ENCODE measurements around the gene TNFAIP8.
A peak's percentile ranks its signal among the peaks of the same experiment; 100 is the strongest.
"Not testable (repeated sequence)": the region's sequence is repeated elsewhere in the genome, so short reads cannot be mapped to it uniquely, and the experiment has no call there.

TNFAIP8 gene

DNA sequence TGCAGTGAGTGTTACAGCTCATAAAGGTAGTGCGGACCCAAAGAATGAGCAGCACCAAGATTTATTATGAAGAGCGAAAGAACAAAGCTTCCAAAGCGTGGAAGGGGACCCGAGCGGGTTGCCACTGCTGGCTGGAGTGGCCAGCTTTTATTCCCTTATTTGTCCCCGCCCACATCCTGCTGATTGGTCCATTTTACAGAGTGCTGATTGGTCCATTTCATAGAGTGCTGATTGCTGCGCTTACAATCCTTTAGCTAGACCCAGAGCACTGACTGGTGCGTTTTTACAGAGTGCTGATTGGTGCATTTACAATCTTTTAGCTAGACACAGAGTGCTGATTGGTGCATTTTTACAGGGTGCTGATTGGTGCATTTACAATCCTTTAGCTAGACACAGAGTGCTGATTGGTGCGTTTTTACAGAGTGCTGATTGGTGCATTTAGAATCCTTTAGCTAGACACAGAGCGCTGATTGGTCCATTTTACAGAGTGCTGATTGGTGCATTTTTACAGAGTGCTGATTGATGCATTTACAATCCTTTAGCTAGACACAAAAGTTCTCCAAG, 76.9 kb downstream of the TNFAIP8 start:
- H2BK12ac ChIP-seq (ENCODE audit: low read length); H3K18ac ChIP-seq (ENCODE audit: low read length); H3K79me2 ChIP-seq (ENCODE audit: control insufficient read depth, insufficient read depth, low read length, poor library complexity); H3K9ac ChIP-seq (ENCODE audit: low read length); H4K12ac ChIP-seq (ENCODE audit: low read depth, low read length); H3K36me3 ChIP-seq (ENCODE audit: control insufficient read depth in 1 of 2, insufficient read depth in 2 of 2, low read length in 2 of 2); DNase-seq; H3K27me3 ChIP-seq (ENCODE audit: insufficient read depth, low read length); H2BK120ac ChIP-seq (ENCODE audit: insufficient read depth, low read length, poor library complexity); H2AFZ ChIP-seq (ENCODE audit: insufficient read depth, low read length, poor library complexity); H3K9me3 ChIP-seq (ENCODE audit: insufficient read depth, low read depth, low read length); H4K91ac ChIP-seq (ENCODE audit: low read depth, low read length); H3K4ac ChIP-seq (ENCODE audit: low read depth, low read length); H2AK5ac ChIP-seq (ENCODE audit: low read length); H3K23ac ChIP-seq (ENCODE audit: low read length); H3K4me2 ChIP-seq (ENCODE audit: low read length); H3K4me3 ChIP-seq (ENCODE audit: low read depth, low read length); H3K79me1 ChIP-seq (ENCODE audit: low read length); H3K14ac ChIP-seq (ENCODE audit: low read length); H3K4me1 ChIP-seq (ENCODE audit: control insufficient read depth in 1 of 2, insufficient read depth in 2 of 2, low read length in 2 of 2); H3K27ac ChIP-seq (ENCODE audit: low read depth, low read length); H4K8ac ChIP-seq (ENCODE audit: low read depth, low read length); H2BK5ac ChIP-seq (ENCODE audit: low read depth, low read length, poor library complexity): not testable (repeated sequence)
- no CpG with 5 or more reads among the region's 10 CpGs for WGBS (ENCODE audit: extremely low coverage, insufficient coverage, insufficient read length)

DNA sequence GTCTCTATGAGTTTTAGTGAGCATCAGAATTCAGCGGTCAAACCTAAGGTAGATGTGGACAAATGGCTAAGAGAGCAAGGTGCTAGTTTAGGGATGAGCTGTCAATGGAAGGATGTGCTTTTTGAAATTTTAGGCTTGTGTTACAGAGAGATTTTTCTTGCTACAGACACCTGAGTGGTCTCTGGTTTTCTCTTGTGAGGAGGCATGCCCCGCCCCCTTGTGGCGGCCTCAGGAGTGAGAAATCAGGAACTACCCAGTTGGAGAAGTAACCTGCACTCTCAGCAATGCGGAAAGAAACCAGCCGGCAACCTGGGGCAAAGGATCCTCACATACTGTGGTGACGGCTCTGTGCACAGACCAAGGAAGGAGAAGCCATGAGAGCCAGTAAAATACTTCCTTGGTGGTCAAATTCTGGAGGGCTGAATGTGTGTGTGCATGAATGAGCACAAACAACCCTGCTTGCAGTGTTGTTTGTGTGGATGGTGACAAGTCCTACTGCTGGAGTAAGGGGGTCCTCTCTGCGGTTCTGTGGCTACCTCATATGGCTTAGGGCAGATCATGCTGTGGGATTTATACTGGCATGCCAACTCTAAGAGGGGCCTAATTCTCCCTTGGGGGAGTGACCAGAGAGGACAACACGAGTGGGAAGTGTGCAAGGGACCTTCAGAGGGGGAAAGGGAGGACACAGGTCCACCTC, 79.8 kb downstream of the TNFAIP8 start:
- Histone ChIP-seq H3K23ac (ENCODE audit: low read length) (no peak overlapping the region), H3K9me3 (ENCODE audit: insufficient read depth, low read depth, low read length) (peaks cover 3% of the 10 kb centered on the region), H3K9ac (ENCODE audit: low read length) (no peak overlapping the region), H3K4me2 (ENCODE audit: low read length) (no peak overlapping the region), H3K4me3 (ENCODE audit: low read depth, low read length) (no peak overlapping the region), H2AK5ac (ENCODE audit: low read length) (no peak overlapping the region), H3K79me1 (ENCODE audit: low read length) (no peaks in the 10 kb centered on the region), H3K79me2 (ENCODE audit: control insufficient read depth, insufficient read depth, low read length, poor library complexity) (no peaks in the 10 kb centered on the region), H3K14ac (ENCODE audit: low read length) (no peak overlapping the region), H3K27ac (ENCODE audit: low read depth, low read length) (no peak overlapping the region), H3K18ac (ENCODE audit: low read length) (no peak overlapping the region), H2BK12ac (ENCODE audit: low read length) (no peak overlapping the region), H3K4me1 (ENCODE audit: control insufficient read depth in 1 of 2, insufficient read depth in 2 of 2, low read length in 2 of 2) (peaks cover 0 to 4% of the 10 kb centered on the region in 2 experiments), H4K8ac (ENCODE audit: low read depth, low read length) (no peak overlapping the region), H3K36me3 (ENCODE audit: control insufficient read depth in 1 of 2, insufficient read depth in 2 of 2, low read length in 2 of 2) (no peaks in the 10 kb centered on the region), H2AFZ (ENCODE audit: insufficient read depth, low read length, poor library complexity) (no peak overlapping the region), H4K12ac (ENCODE audit: low read depth, low read length) (no peak overlapping the region), H3K27me3 (ENCODE audit: insufficient read depth, low read length) (no peaks in the 10 kb centered on the region), H2BK5ac (ENCODE audit: low read depth, low read length, poor library complexity) (no peak overlapping the region), H4K91ac (ENCODE audit: low read depth, low read length) (no peak overlapping the region), H3K4ac (ENCODE audit: low read depth, low read length) (no peak overlapping the region), H2BK120ac (ENCODE audit: insufficient read depth, low read length, poor library complexity) (no peak overlapping the region)
- peak; percentile 57 to 80 for DNase-seq
- no CpG with 5 or more reads among the region's 8 CpGs for WGBS (ENCODE audit: extremely low coverage, insufficient coverage, insufficient read length)

DNA sequence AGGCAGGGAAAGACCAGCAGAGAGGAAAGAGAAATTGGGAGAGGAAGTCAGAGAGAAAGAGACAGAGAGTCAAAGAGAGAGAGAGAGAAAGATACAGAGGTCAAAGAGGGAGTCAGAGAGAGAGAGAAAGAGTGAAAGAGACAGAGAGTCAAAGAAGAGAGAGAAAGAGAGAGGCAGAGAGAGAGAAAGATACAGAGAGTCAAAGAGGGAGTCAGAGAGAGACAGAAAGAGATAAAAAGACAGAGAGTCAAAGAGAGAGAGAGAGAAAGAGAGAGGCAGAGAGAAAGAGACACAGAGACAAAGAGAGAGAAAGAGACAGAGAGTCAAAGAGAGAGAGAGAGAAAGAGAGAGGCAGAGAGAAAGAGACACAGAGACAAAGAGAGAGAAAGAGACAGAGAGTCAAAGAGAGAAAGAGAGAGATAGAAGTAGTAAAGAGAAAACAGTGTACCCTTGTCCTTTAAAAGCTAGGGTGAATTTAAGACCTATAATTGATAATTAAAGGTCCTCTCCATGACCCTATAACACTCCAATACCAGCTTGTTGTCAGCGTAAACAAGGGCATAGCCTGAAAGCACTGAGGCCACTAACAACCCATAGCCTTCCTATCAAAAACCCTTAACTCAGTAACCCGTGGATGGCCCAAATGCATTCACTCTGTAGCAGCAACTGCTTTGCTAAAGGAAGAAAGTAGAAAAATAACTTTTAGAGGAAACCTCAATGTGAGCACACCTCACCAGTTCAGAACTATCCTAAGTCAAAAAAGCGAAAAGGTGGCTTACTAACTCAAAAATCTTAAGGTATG, 82.2 kb downstream of the TNFAIP8 start:
- H3K4me1 ChIP-seq (ENCODE audit: control insufficient read depth in 1 of 2, insufficient read depth in 2 of 2, low read length in 2 of 2); H3K4me3 ChIP-seq (ENCODE audit: low read depth, low read length); H2AK5ac ChIP-seq (ENCODE audit: low read length); H3K9me3 ChIP-seq (ENCODE audit: insufficient read depth, low read depth, low read length); H3K79me1 ChIP-seq (ENCODE audit: low read length); H3K23ac ChIP-seq (ENCODE audit: low read length); H3K79me2 ChIP-seq (ENCODE audit: control insufficient read depth, insufficient read depth, low read length, poor library complexity); H4K12ac ChIP-seq (ENCODE audit: low read depth, low read length); H3K27me3 ChIP-seq (ENCODE audit: insufficient read depth, low read length); H4K91ac ChIP-seq (ENCODE audit: low read depth, low read length); H2AFZ ChIP-seq (ENCODE audit: insufficient read depth, low read length, poor library complexity); H3K14ac ChIP-seq (ENCODE audit: low read length); H2BK12ac ChIP-seq (ENCODE audit: low read length); H3K36me3 ChIP-seq (ENCODE audit: control insufficient read depth in 1 of 2, insufficient read depth in 2 of 2, low read length in 2 of 2); H3K9ac ChIP-seq (ENCODE audit: low read length); H3K18ac ChIP-seq (ENCODE audit: low read length); H2BK120ac ChIP-seq (ENCODE audit: insufficient read depth, low read length, poor library complexity); H4K8ac ChIP-seq (ENCODE audit: low read depth, low read length); H3K4me2 ChIP-seq (ENCODE audit: low read length); DNase-seq; H3K27ac ChIP-seq (ENCODE audit: low read depth, low read length); H2BK5ac ChIP-seq (ENCODE audit: low read depth, low read length, poor library complexity); H3K4ac ChIP-seq (ENCODE audit: low read depth, low read length): not testable (repeated sequence)
- no CpG with 5 or more reads among the region's 3 CpGs for WGBS (ENCODE audit: extremely low coverage, insufficient coverage, insufficient read length)

DNA sequence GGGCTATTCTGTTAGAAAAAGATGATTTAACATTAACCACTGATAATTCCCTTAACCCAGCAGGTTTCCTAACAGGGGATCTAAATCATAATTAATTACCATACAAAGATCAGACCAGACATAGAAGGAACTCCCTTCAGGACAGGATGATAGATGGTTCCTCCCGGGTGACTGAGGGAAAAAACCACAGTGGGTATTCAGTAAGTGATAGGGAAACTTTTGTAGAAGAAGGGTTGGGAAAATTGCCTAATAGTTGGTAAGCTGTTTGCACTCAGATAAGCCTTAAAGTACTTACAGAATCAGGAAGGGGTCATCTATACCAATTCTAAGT, 82.7 kb downstream of the TNFAIP8 start:
- not testable (repeated sequence) for H2BK12ac ChIP-seq (ENCODE audit: low read length); H2BK120ac ChIP-seq (ENCODE audit: insufficient read depth, low read length, poor library complexity); H3K36me3 ChIP-seq (ENCODE audit: control insufficient read depth in 1 of 2, insufficient read depth in 2 of 2, low read length in 2 of 2); H3K4me3 ChIP-seq (ENCODE audit: low read depth, low read length); H3K9ac ChIP-seq (ENCODE audit: low read length); H2BK5ac ChIP-seq (ENCODE audit: low read depth, low read length, poor library complexity); H3K14ac ChIP-seq (ENCODE audit: low read length); H3K79me1 ChIP-seq (ENCODE audit: low read length); H3K27me3 ChIP-seq (ENCODE audit: insufficient read depth, low read length); H3K79me2 ChIP-seq (ENCODE audit: control insufficient read depth, insufficient read depth, low read length, poor library complexity); H3K23ac ChIP-seq (ENCODE audit: low read length); H4K12ac ChIP-seq (ENCODE audit: low read depth, low read length); H2AK5ac ChIP-seq (ENCODE audit: low read length); H4K8ac ChIP-seq (ENCODE audit: low read depth, low read length); H3K4me1 ChIP-seq (ENCODE audit: control insufficient read depth in 1 of 2, insufficient read depth in 2 of 2, low read length in 2 of 2); H3K9me3 ChIP-seq (ENCODE audit: insufficient read depth, low read depth, low read length); DNase-seq; H4K91ac ChIP-seq (ENCODE audit: low read depth, low read length); H3K18ac ChIP-seq (ENCODE audit: low read length); H2AFZ ChIP-seq (ENCODE audit: insufficient read depth, low read length, poor library complexity); H3K4me2 ChIP-seq (ENCODE audit: low read length); H3K27ac ChIP-seq (ENCODE audit: low read depth, low read length); H3K4ac ChIP-seq (ENCODE audit: low read depth, low read length)
- WGBS (ENCODE audit: extremely low coverage, insufficient coverage, insufficient read length) = no CpG with 5 or more reads among the region's 1 CpG
